DMS53 treated with DMSO at 0.1 percent for 48 hours (cell line): Measurements from ENCODE around the gene ADK.

Experiments used
- DNase-seq: peaks from one replicate; lab custom pipeline; 2025; ENCODE audit not compliant: unreplicated experiment; lab: John Stamatoyannopoulos, UW

The ADK gene

GRCh38 chr10:74704629-74705357 lies 553.8 kb downstream of the ADK start:
- peak; percentile 71 for DNase-seq

GRCh38 chr10:74705358-74705980 lies 554.4 kb downstream of the ADK start:
- DNase-seq = peak; percentile 57

- no peak for DNase-seq
These were observed 555.9 kb downstream of the ADK start for GRCh38 chr10:74706966-74707365.

- no peak for DNase-seq
These were observed 557.2 kb downstream of the ADK start for GRCh38 chr10:74708246-74708645.

- DNase-seq = no peak
These were observed 567.2 kb downstream of the ADK start for GRCh38 chr10:74718208-74718607.

GRCh38 chr10:74728225-74728624 lies 577.2 kb downstream of the ADK start:
- no peak for DNase-seq

GRCh38 chr10:74730246-74730645 lies 579.2 kb downstream of the ADK start:
- no peak for DNase-seq

GRCh38 chr10:74733612-74734011 lies 582.6 kb downstream of the ADK start:
- no peak for DNase-seq

- no peak for DNase-seq
These were observed 585.0 kb downstream of the ADK start for GRCh38 chr10:74736029-74736428.

- no peak for DNase-seq
These were observed 587.0 kb downstream of the ADK start for GRCh38 chr10:74738052-74738451.

- DNase-seq = no peak
These were observed 587.5 kb downstream of the ADK start for GRCh38 chr10:74738542-74738941.

GRCh38 chr10:74738985-74739567 lies 588.1 kb downstream of the ADK start:
- no peak for DNase-seq

GRCh38 chr10:74743401-74743800 lies 592.4 kb downstream of the ADK start:
- DNase-seq = no peak

GRCh38 chr10:74745449-74745848 lies 594.4 kb downstream of the ADK start:
- no peak for DNase-seq

- DNase-seq = no peak
These were observed 595.8 kb downstream of the ADK start for GRCh38 chr10:74746813-74747212.

- no peak for DNase-seq
These were observed 597.5 kb downstream of the ADK start for GRCh38 chr10:74748468-74749031.

GRCh38 chr10:74750848-74751274 lies 599.8 kb downstream of the ADK start:
- DNase-seq = no peak

- DNase-seq = no peak
These were observed 601.5 kb downstream of the ADK start for GRCh38 chr10:74752371-74753040.

GRCh38 chr10:74753442-74754211 lies 602.6 kb downstream of the ADK start:
- DNase-seq = no peak

GRCh38 chr10:74754381-74754821 lies 603.4 kb downstream of the ADK start:
- DNase-seq = no peak

GRCh38 chr10:74755273-74755672 lies 604.3 kb downstream of the ADK start:
- no peak for DNase-seq
